NCI-H526 treated with DMSO at 0.1 percent for 48 hours (cell line): ENCODE results near the gene DUOX1.
A peak's percentile ranks its signal among the peaks of the same experiment; 100 is the strongest.

Source experiments
- DNase-seq: peaks from one replicate; lab custom pipeline; 2025; lab: John Stamatoyannopoulos, UW

The DUOX1 gene

DNA sequence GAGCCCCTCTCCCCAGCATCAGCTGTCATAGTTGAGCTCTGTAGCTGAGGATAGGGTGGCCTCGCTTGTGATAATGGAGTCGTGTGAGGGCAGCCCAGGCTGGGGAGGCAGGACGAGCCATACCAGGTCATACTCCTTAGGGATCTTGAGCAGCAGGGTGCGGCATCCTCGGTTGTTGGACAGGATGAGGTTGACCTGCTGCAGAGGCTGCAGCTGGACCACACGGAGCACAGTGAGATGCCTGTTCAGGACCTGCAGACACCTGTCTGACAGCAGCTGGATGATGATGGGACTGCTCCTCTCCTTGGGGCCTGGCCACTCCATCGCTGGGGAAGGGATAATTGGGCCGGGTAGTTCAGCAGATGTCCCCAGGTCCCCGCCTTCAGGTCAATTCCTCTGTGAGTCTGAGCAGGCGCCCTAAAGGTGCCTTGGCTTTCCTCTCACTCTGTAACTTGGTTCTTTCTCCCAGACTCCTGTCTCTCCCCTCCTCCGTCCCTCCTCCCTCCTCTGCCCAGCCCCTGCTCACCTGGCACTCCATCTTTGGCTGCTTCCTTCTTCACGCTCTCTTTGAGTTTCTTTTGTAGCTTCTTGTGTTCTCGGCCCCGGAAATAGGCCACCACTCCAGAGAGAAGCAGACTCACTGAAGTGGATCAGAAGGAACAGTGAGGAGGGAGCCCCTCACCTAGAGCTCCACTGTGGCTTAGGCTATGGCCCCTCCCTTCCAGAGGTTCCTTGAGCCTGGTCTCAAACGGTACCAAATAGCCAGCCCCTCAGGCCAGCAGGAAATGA, 23.6 kb upstream of the DUOX1 start:
- no peak for DNase-seq

- DNase-seq, result no peak
Measured at GRCh38 chr15:45107941-45108630, 21.7 kb upstream of the DUOX1 start.

DNA sequence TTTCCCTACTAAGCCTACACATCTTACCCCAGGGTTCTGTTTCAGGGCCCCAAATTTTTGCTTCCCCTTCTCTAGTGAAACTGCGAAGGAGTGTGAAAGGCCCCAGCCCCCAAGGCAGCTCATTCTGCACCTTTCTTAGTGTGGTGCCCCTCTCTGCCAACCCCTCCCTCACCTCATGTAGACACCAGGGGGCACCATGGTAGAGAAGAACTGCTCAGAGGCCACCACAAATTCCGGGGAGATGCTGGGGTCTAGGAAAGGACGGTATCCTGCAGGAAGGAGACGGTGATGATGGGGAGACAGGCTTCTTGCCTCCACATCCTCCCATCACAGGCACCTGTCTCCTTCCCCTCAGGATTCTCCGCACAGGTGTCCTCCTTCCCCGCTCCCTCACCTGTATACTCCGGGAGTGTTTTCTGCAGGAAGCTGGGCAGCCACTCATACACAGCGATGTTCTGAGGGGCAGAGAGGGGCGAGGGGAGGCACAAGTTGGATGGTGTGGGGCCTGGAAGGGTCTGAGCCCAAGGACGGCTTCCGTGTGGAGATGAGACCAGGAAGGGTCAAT, 19.5 kb upstream of the DUOX1 start:
- DNase-seq, result no peak

DNA sequence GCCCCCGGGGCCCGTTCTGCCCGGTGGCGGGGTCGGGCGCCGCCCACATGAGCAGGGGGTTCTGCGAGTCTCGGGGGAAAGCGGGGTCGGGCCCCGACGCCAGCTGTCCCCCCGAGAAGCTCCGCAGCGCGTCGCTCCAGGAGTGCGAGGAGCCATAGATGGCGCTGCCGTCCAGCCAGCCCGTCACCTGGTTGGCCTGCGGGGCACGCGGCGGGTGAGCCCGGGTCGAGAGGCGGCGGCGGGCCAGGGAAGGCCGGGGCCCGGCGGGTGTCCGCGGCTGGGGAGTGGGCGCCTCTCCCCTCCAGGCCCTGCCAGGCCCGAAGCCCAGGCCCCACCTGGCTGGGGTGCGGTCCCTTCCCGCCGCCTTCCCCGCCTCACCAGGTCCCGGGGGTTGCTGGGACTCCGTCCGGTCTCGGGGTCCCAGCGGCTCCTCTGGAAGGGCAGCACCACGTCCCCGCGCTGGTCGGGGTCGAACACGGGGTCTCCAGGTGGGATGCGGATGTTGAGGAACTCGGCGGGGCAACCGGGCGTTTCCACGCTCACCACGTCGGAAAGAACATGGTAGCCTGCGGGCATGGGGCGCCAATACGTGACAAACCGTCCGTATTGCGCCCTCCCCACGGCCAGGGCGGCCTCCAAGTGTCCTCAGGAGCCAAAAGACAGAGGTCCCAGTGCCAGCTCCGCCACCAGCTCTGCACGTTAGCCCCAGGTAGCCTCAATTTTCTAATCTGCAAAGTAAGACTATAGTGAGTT, 18.2 kb upstream of the DUOX1 start:
- DNase-seq, result no peak

DNA sequence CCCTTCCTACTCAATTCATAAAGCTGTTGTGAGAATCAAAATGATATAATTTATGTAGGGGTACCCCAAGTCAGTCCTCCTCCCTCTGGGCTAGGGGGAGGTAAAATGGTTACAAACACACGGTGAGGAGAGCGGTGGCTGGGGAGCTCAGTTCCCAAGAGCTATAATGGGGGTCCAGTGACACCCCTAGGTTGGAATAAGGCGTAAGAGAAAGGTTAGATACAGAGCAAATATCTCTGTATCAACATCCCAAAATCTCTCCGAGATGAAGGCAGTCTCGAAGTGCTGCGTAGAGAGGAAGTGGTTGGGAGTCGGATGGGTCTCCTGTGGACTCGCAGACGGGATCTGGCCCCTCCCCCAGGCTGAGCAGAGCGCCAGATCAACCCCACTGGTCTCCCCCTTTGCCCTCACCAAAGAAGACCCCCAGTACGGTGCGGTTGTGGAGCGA, 17.6 kb upstream of the DUOX1 start:
- no peak for DNase-seq

GRCh38 chr15:45112591-45113379, 17.0 kb upstream of the DUOX1 start:
- DNase-seq, result no peak

DNA sequence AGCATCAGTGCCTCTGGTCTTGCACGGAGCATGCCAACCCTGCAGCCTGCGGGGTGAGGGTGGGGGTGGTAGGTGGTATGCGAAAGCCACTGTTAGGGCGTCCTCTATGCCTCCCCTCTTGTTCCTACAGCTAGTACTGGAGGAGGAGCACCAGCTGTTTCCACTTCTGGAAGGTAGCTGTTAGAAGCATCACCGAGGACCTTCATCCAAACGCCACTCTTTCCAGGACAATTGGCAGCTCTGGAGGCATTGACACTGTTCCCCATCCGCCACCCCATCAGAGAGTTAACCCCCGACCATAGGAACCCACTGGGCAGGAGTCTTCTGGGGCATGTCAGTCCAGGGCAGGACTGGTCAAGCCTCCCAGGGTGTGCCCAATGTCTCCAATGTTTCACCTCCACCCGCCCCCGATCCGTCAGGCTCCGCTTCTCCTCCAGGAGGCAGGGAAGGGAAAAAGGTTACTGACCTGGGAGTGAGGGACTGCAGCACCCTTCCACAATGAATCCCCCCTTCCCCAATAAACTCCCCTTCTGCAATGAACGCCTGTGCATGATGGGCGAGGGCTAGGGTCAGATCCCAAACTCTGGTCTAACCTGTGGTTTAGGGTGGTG, 16.3 kb upstream of the DUOX1 start:
- DNase-seq, result no peak

DNA sequence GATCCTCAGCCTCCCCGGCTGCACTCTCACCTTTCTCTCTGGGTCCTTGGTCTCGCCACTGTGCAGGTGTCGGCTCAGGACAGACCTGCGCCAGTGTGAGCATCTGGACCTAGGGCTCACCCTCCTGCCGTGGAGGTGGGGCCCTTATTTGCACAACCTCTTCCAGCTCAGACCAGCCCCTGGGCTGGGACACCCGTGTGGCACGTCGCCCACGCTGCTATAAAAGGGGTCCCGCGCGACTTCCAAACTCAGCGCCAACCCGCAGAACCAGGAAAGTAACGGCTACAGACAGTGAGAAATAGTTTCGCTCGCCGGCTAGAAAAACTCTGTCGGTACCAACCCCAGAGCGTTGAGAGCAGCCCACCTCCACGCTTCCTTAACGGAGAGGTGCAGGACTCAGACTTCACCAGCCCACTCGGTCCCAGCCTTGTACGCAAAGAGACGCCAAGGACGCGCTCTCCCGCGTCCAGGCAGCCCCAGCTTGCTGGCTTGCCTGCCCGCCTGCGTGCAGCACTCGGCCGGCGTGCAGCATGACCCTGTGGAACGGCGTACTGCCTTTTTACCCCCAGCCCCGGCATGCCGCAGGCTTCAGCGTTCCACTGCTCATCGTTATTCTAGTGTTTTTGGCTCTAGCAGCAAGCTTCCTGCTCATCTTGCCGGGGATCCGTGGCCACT, 15.6 kb upstream of the DUOX1 start, which contains the start of the genes DUOX2 and DUOXA2:
Gene DUOX2, minus strand, starts transcription at position 97 of the 675 bp plus-strand sequence. CDS start 761 bp downstream, outside the sequence.
Gene DUOXA2, plus strand, starts transcription at position 251 of the 675 bp plus-strand sequence. Its CDS starts 280 bp downstream, at position 531.
- peak; percentile 12 for DNase-seq

GRCh38 chr15:45114751-45115085, 15.1 kb upstream of the DUOX1 start:
- no peak for DNase-seq

GRCh38 chr15:45115312-45115820, 14.4 kb upstream of the DUOX1 start:
- no peak for DNase-seq

GRCh38 chr15:45116006-45116481, 13.8 kb upstream of the DUOX1 start:
- DNase-seq, result no peak

- DNase-seq, result no peak
Measured at GRCh38 chr15:45116482-45117307, 13.1 kb upstream of the DUOX1 start.

DNA sequence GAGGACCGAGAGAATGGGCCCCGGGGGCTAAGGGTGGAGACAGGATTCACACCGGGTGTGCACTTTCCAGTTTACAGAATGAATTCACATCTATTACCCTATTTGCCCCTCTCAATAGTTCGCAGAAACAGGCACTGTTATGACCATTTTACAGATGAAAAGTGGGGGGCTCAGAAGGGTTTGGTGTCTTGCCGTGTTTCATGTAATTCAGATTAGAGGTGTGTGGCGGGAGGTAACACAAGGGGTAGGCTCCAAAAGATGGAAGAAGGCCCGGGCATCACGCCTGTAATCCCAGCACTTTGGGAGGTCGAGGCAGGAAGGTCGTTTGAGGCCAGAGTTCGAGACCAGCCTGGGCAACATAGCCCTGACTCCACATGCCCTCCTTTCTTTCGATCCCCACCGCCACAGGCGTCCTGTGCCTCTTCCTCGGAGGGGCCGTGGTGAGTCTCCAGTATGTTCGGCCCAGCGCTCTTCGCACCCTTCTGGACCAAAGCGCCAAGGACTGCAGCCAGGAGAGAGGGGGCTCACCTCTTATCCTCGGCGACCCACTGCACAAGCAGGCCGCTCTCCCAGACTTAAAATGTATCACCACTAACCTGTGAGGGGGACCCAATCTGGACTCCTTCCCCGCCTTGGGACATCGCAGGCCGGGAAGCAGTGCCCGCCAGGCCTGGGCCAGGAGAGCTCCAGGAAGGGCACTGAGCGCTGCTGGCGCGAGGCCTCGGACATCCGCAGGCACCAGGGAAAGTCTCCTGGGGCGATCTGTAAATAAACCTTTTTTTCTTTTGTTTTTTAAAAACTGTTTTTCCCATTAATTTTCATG, 12.3 kb upstream of the DUOX1 start:
- DNase-seq, result no peak

DNA sequence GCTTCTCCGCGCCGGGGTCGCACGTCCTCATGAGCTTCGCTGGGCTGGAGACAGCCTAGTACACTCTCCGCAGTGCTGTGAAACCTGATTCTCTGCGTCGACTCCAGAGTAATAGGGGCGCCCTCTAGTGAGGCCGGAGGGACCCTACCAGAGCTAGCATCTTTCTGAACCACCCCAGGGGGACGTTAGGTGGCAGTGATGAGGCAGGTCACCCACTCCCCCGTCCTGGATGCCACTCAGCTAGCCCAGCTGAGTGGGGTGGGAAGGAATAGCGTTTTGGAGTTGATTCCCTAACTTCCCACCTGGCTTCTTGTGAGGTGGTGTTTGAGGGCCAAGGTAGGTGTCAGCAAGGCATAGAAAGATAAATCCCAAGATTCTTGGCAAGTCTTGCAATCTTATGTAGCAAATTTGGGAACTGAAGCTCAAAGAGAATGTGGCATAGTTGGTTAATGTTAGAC, 11.6 kb upstream of the DUOX1 start:
- peak; percentile 85 for DNase-seq

DNA sequence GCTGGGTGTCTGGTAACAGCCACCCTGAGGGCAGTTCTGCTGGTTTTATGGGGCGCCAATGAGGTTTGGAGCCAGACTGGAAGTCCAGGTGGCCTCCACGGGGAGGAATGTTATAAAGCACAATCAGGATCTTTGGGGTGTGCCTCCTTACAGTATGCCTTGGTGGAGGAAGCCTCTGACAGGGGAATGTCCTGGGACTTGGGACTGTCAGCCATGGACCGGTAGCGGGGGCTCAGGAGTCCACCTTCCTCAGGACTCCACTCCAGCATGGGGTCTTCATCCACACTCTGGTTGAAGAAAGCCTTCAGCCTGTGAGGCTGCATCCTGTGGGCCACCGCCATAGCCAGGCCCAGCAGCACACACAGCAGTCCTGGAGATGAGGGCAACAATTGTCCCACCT, 10.8 kb upstream of the DUOX1 start:
- no peak for DNase-seq

DNA sequence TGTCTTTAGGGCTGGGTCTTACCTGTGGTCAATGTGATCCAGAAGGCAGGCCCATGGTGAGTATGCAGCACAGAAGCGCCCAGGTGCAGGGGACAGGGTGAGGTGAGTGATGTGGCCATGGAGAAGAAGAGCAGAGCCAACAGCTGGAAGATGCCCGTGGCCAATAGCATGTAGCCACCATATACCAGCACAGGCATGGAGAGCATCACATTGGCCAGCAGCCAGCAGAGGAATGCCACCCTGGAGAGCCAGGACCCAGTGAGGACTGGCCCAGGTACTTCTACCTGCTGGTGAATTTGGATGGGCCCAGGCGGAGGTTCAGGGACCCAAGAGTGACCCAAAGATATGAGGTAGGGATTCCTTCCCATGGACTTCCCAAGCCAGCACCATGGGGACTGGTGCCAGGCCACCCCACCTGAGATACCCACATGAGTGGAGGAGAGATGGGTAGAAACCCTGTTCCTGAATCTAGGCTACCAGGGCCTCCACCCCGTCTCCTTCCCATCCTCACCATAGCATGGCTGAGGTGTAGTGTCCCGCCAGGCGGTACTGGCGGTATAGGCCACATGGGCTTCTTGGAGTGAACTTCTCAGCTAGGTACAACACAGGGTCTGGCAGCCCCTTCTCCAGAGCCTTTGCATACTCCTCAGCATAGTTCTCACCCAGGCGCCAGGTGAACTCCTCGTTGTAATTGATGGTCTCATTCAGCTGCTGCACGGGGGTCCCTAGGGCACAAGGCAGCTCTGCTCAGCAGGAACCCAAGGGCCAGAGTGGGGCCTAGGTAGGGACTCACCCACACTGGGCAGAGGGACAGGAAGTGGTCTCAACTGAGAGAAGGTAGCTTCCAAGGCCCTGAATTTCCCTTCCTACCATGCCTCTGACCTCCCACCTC, 9.5 kb upstream of the DUOX1 start:
- no peak for DNase-seq

- DNase-seq, result no peak
Measured at GRCh38 chr15:45121020-45121419, 8.8 kb upstream of the DUOX1 start.
